Vagina (tissue), 2 donors: ENCODE results near the gene PORCN. TPM values are rescaled to one million over a fixed set of nuclear protein-coding genes. Genes with fewer than 3 reads are reported as not detected.

ENCODE experiments used
- DNase-seq, 2 donors: peaks; one replicate each; pipeline ENCODE4 v3.0.0-alpha.2; 2017; ENCODE audit errors: extremely low spot score in 2 of 2
- H3K27ac ChIP-seq: fragments of 200-600 bp; sonication (generic); one replicate; pipeline ENCODE4 v1.5.1; 2019
- H3K27me3 ChIP-seq: fragments of 200-600 bp; sonication (generic); one replicate; pipeline ENCODE4 v1.5.1; 2019
- H3K36me3 ChIP-seq, 2 donors: fragments of 200-600 bp; sonication (generic); one replicate each; pipeline ENCODE4 v1.5.1; 2017 to 2019
- H3K4me1 ChIP-seq: fragments of 200-600 bp; sonication (generic); one replicate; pipeline ENCODE4 v1.5.1; 2019
- H3K4me3 ChIP-seq, 2 donors: fragments of 200-600 bp; sonication (generic); 1 replicate in 1 of 2; 2 replicates in 1 of 2; pipeline ENCODE4 v1.5.1; 2016 to 2019
- H3K9me3 ChIP-seq: fragments of 200-600 bp; sonication (generic); one replicate; pipeline ENCODE4 v1.5.1; 2019
- CTCF ChIP-seq, 3 experiments: fragments of 450-650 bp in 2 of 3; fragments of 200-600 bp in 1 of 3; sonication (generic) in 1 of 3; IDR thresholded peaks; one replicate each; pipeline ENCODE4 v1.5.1; 2017 to 2019; ENCODE audit warnings: antibody characterized with exemption in 3 of 3, mild to moderate bottlenecking in 2 of 3, moderate library complexity in 2 of 3
- POLR2A ChIP-seq, 2 donors: fragments of 450-650 bp; IDR thresholded peaks; one replicate each; pipeline ENCODE4 v1.6.1; 2017; ENCODE audit warnings: antibody characterized with exemption in 2 of 2, mild to moderate bottlenecking in 2 of 2, moderate library complexity in 2 of 2
- POLR2AphosphoS5 ChIP-seq, 2 donors: sonication (generic); formaldehyde crosslinking; IDR thresholded peaks; one replicate each; pipeline ENCODE4 v1.9.0; 2017; ENCODE audit warnings: antibody characterized with exemption in 2 of 2, mild to moderate bottlenecking in 2 of 2, low read depth in 1 of 2; ENCODE audit not compliant: insufficient read depth in 1 of 2
- intact Hi-C: fragments of 100-400 bp; cut with DNase I; formaldehyde crosslinking; loops from one replicate; pipeline ENCODE4 v1.15.1; 2023
- total RNA-seq: library from RNA; depleted of rRNA; stranded (reverse); fragments of >200 nt; gene quantifications from one replicate; pipeline ENCODE4 v1.2.3, GENCODE V29; 2016

The PORCN gene
- total RNA-seq, 1 donor from 2014 or later: 15.7 TPM

- DNase-seq: no peak
- intact Hi-C loops: no loop called here
- TF ChIP-seq CTCF (IDR thresholded peaks at IDR 0.05) (no peak), POLR2A (IDR thresholded peaks at IDR 0.05) (no peak), POLR2AphosphoS5 (IDR thresholded peaks at IDR 0.05; ENCODE audit: insufficient read depth in 1 of 2, low read depth in 1 of 2) (no peak)
- Histone ChIP-seq H3K36me3 (peaks cover 0 to 3% of the 10 kb centered on the region in 2 donors), H3K4me3 (no peak overlapping the region), H3K4me1 (peaks cover 8% of the 10 kb centered on the region), H3K9me3 (no peaks in the 10 kb centered on the region), H3K27ac (no peak overlapping the region), H3K27me3 (no peaks in the 10 kb centered on the region)
Observed at GRCh38 chrX:48478806-48479205, 30.0 kb upstream of the PORCN start.

GRCh38 chrX:48480142-48480541 lies 28.6 kb upstream of the PORCN start:
- no peak for DNase-seq
- Histone ChIP-seq H3K9me3 (no peaks in the 10 kb centered on the region), H3K27ac (no peak overlapping the region), H3K4me1 (peaks cover 8% of the 10 kb centered on the region), H3K4me3 (no peak overlapping the region), H3K36me3 (peaks cover 0 to 6% of the 10 kb centered on the region in 2 donors), H3K27me3 (no peaks in the 10 kb centered on the region)
- intact Hi-C loops: no loop called here
- no peak for TF ChIP-seq CTCF (IDR thresholded peaks at IDR 0.05)
- TF ChIP-seq POLR2A (IDR thresholded peaks at IDR 0.05): no peak
- no peak for TF ChIP-seq POLR2AphosphoS5 (IDR thresholded peaks at IDR 0.05; ENCODE audit: insufficient read depth in 1 of 2, low read depth in 1 of 2)

- H3K4me1 ChIP-seq: peaks cover 8% of the 10 kb centered on the region
- H3K27me3 ChIP-seq: no peaks in the 10 kb centered on the region
- peaks cover 0 to 6% of the 10 kb centered on the region in 2 donors for H3K36me3 ChIP-seq
- no peak for DNase-seq
- TF ChIP-seq POLR2A (IDR thresholded peaks at IDR 0.05) (no peak), POLR2AphosphoS5 (IDR thresholded peaks at IDR 0.05; ENCODE audit: insufficient read depth in 1 of 2, low read depth in 1 of 2) (no peak), CTCF (IDR thresholded peaks at IDR 0.05) (no peak)
- no peak overlapping the region for H3K27ac ChIP-seq
- H3K4me3 ChIP-seq: no peak overlapping the region
- intact Hi-C loops: no loop called here
- no peaks in the 10 kb centered on the region for H3K9me3 ChIP-seq
Observed at GRCh38 chrX:48480583-48480982, 28.2 kb upstream of the PORCN start.

GRCh38 chrX:48482526-48482925 lies 26.3 kb upstream of the PORCN start:
- no peak for TF ChIP-seq POLR2AphosphoS5 (IDR thresholded peaks at IDR 0.05; ENCODE audit: insufficient read depth in 1 of 2, low read depth in 1 of 2)
- TF ChIP-seq CTCF (IDR thresholded peaks at IDR 0.05): no peak
- TF ChIP-seq POLR2A (IDR thresholded peaks at IDR 0.05): no peak

DNA sequence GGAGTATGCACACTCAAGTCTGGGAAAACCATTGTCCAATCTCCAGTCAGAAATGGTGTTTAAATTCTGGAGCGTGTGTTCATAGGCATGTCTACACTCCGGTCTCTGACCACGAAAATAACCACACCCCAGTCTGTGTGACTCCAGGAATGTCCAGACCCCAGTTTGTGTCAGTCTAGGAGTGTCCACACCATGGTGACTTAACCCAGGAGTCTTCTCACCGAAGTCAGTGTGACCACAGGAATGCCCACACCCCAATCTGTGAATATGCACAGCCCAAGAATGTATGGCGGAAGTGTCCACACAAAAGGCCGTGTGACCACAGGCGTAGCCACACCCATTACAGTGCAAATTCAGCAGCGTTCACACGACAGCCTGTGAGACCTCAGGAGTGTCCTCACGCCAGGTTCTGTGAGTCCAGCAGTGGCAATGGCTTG lies 21.4 kb upstream of the PORCN start:
- intact Hi-C loops: no loop called here
- Histone ChIP-seq H3K27me3 (no peaks in the 10 kb centered on the region), H3K9me3 (no peaks in the 10 kb centered on the region), H3K4me3 (no peak overlapping the region), H3K27ac (no peak overlapping the region), H3K4me1 (no peaks in the 10 kb centered on the region), H3K36me3 (peaks cover 0 to 6% of the 10 kb centered on the region in 2 donors)
- TF ChIP-seq POLR2A (IDR thresholded peaks at IDR 0.05) (no peak), POLR2AphosphoS5 (IDR thresholded peaks at IDR 0.05; ENCODE audit: insufficient read depth in 1 of 2, low read depth in 1 of 2) (no peak), CTCF (IDR thresholded peaks at IDR 0.05) (no peak)
- peak in 1 of 2 donors; percentile 96 for DNase-seq

More at GRCh38 chrX:48482526-48482925, 26.3 kb upstream of the PORCN start:
- no peak overlapping the region for H3K4me3 ChIP-seq
- H3K9me3 ChIP-seq: no peaks in the 10 kb centered on the region
- H3K4me1 ChIP-seq: no peaks in the 10 kb centered on the region
- peaks cover 0 to 6% of the 10 kb centered on the region in 2 donors for H3K36me3 ChIP-seq
- intact Hi-C loops: no loop called here
- H3K27ac ChIP-seq: no peak overlapping the region
- H3K27me3 ChIP-seq: no peaks in the 10 kb centered on the region
- DNase-seq: no peak
